ENCODE data around the gene FOXO3. TPM values are rescaled to one million over a fixed set of nuclear protein-coding genes. Genes with fewer than 3 reads are reported as not detected.

The FOXO3 gene
- total RNA-seq, 1 donor from 2014 or later = 32.8 TPM

DNA sequence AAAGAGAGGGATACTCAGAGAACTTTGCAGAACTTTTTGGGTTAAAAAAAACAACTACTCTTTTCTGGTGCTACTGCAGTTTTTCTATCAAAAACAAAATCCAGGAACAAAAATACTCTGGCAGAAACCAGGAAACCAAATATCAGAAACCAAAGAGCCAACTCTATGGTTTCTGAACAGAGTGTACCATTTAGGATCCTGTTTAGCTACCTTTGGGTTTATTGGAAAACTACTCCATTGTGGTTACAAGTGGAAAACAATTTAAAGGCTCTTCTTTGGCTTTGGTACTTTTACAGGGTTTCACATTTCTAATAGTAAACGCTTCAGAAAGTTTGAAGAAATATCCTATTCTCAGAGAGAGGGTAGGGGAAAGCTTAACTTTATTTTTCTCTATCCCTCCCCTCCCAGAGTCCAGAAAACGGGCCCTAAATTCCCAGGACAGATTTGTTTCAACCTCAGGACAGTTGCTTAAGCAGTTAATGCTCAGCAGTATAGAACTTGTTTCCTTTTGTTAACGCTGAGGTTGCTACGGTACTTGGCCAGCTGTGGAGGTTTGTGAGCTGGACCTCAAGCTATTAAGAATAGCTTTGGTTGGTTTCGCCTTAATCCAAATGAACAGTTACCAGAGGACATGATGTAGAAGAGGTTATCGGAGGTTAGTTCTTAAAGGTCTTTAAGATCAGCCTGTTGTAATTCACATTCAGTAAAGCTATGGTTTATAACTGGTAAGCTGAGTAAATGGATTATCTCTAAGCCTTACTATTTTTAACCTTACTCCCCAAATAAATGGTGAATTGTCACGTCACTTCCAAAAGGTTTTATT is 47.9 kb downstream of the FOXO3 start:
- Mint-ChIP-seq H3K36me3 (ENCODE audit: low read depth) (peaks cover 6% of the 10 kb centered on the region), H3K27me3 (ENCODE audit: low read depth) (no peaks in the 10 kb centered on the region), H3K4me1 (peaks cover 46% of the 10 kb centered on the region), H3K27ac (ENCODE audit: unreplicated experiment) (no peak overlapping the region), H3K9me3 (peaks cover 3% of the 10 kb centered on the region), H3K4me3 (no peak overlapping the region)
- no peak for DNase-seq (ENCODE audit: low read depth, low spot score)
- TF ChIP-seq, protein P1, sequence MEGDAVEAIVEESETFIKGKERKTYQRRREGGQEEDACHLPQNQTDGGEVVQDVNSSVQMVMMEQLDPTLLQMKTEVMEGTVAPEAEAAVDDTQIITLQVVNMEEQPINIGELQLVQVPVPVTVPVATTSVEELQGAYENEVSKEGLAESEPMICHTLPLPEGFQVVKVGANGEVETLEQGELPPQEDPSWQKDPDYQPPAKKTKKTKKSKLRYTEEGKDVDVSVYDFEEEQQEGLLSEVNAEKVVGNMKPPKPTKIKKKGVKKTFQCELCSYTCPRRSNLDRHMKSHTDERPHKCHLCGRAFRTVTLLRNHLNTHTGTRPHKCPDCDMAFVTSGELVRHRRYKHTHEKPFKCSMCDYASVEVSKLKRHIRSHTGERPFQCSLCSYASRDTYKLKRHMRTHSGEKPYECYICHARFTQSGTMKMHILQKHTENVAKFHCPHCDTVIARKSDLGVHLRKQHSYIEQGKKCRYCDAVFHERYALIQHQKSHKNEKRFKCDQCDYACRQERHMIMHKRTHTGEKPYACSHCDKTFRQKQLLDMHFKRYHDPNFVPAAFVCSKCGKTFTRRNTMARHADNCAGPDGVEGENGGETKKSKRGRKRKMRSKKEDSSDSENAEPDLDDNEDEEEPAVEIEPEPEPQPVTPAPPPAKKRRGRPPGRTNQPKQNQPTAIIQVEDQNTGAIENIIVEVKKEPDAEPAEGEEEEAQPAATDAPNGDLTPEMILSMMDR (conservative IDR thresholded peaks at IDR 0.05) = no peak

GRCh38 chr6:108609276-108609769 is 48.6 kb downstream of the FOXO3 start:
- no peak for DNase-seq (ENCODE audit: low read depth, low spot score)
- TF ChIP-seq, protein P1 (conservative IDR thresholded peaks at IDR 0.05) = no peak
- Mint-ChIP-seq H3K27me3 (ENCODE audit: low read depth) (no peaks in the 10 kb centered on the region), H3K27ac (ENCODE audit: unreplicated experiment) (no peak overlapping the region), H3K4me3 (no peak overlapping the region), H3K36me3 (ENCODE audit: low read depth) (peaks cover 6% of the 10 kb centered on the region), H3K9me3 (peaks cover 3% of the 10 kb centered on the region), H3K4me1 (peaks cover 46% of the 10 kb centered on the region)

- Mint-ChIP-seq H3K4me1 (peaks cover 45% of the 10 kb centered on the region), H3K9me3 (peaks cover 3% of the 10 kb centered on the region), H3K4me3 (peak overlapping the region; percentile 13), H3K27me3 (ENCODE audit: low read depth) (no peaks in the 10 kb centered on the region), H3K27ac (ENCODE audit: unreplicated experiment) (peak overlapping the region; percentile 78), H3K36me3 (ENCODE audit: low read depth) (peaks cover 6% of the 10 kb centered on the region)
- no peak for DNase-seq (ENCODE audit: low read depth, low spot score)
- TF ChIP-seq, protein P1 (conservative IDR thresholded peaks at IDR 0.05) = no peak
Measured at GRCh38 chr6:108610270-108610839, 49.6 kb downstream of the FOXO3 start.

- TF ChIP-seq, protein P1 (conservative IDR thresholded peaks at IDR 0.05) = no peak
- DNase-seq (ENCODE audit: low read depth, low spot score) = no peak
- H3K4me1 Mint-ChIP-seq = peaks cover 39% of the 10 kb centered on the region
- peaks cover 6% of the 10 kb centered on the region for H3K36me3 Mint-ChIP-seq (ENCODE audit: low read depth)
- H3K27me3 Mint-ChIP-seq (ENCODE audit: low read depth) = no peaks in the 10 kb centered on the region
- no peak overlapping the region for H3K4me3 Mint-ChIP-seq
- H3K27ac Mint-ChIP-seq (ENCODE audit: unreplicated experiment) = no peak overlapping the region
- peaks cover 3% of the 10 kb centered on the region for H3K9me3 Mint-ChIP-seq
Measured at GRCh38 chr6:108610957-108611586, 50.4 kb downstream of the FOXO3 start.

- Mint-ChIP-seq H3K27me3 (ENCODE audit: low read depth) (no peaks in the 10 kb centered on the region), H3K36me3 (ENCODE audit: low read depth) (peaks cover 6% of the 10 kb centered on the region), H3K4me3 (no peak overlapping the region), H3K4me1 (peaks cover 32% of the 10 kb centered on the region), H3K9me3 (peaks cover 3% of the 10 kb centered on the region), H3K27ac (ENCODE audit: unreplicated experiment) (no peak overlapping the region)
- TF ChIP-seq, protein P1 (conservative IDR thresholded peaks at IDR 0.05) = no peak
- no peak for DNase-seq (ENCODE audit: low read depth, low spot score)
Measured at GRCh38 chr6:108612852-108613251, 52.1 kb downstream of the FOXO3 start.
